ENCODE measurements around the gene FAM20B. TPM values are rescaled to one million over a fixed set of nuclear protein-coding genes. Genes with fewer than 3 reads are reported as not detected.
A peak's percentile ranks its signal among the peaks of the same experiment; 100 is the strongest.
"Not testable (repeated sequence)": the region's sequence is repeated elsewhere in the genome, so short reads cannot be mapped to it uniquely, and the experiment has no call there.

FAM20B gene
- total RNA-seq, 1 donor, result 43.1 TPM

DNA sequence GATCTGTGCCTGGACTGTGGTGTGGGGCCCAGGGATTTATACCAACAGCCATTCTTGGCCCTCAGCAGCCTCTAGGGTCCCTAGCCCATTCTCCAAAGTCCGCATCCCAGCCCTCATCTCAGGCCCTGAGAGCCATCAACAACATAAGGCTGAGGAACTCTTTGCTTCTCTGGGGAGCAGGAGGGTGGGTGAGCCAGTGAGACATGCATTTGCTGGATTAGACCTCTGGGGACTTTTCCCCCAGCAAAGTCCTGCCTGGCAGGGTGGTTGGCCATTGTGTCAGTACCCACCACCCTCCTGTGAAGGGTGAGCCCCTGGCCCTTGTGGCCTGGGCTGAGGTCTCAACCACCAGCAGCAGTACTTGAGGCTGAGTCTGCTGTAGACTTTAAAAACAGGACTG, 24.2 kb upstream of the FAM20B start:
- Histone ChIP-seq H2AFZ (ENCODE audit: low read length) (no peak overlapping the region), H3K27ac (ENCODE audit: low read depth, low read length) (no peak overlapping the region), H3K9me3 (ENCODE audit: low read depth, low read length) (no peaks in the 10 kb centered on the region), H3K4me3 (ENCODE audit: insufficient read depth, low read length) (no peak overlapping the region), H4K20me1 (ENCODE audit: insufficient read depth, low read length) (no peaks in the 10 kb centered on the region), H3K4me2 (ENCODE audit: insufficient read depth, low read length) (no peak overlapping the region), H3K27me3 (ENCODE audit: insufficient read depth, low read length) (no peaks in the 10 kb centered on the region), H3K4me1 (ENCODE audit: insufficient read depth, low read length) (peaks cover 8% of the 10 kb centered on the region), H3K79me2 (ENCODE audit: insufficient read depth, low read length) (no peaks in the 10 kb centered on the region), H3K36me3 (ENCODE audit: insufficient read depth, low read length) (no peaks in the 10 kb centered on the region)
- peak; percentile 9 for DNase-seq (ENCODE audit: insufficient read length, low spot score, missing footprints)
- TF ChIP-seq, protein P1, sequence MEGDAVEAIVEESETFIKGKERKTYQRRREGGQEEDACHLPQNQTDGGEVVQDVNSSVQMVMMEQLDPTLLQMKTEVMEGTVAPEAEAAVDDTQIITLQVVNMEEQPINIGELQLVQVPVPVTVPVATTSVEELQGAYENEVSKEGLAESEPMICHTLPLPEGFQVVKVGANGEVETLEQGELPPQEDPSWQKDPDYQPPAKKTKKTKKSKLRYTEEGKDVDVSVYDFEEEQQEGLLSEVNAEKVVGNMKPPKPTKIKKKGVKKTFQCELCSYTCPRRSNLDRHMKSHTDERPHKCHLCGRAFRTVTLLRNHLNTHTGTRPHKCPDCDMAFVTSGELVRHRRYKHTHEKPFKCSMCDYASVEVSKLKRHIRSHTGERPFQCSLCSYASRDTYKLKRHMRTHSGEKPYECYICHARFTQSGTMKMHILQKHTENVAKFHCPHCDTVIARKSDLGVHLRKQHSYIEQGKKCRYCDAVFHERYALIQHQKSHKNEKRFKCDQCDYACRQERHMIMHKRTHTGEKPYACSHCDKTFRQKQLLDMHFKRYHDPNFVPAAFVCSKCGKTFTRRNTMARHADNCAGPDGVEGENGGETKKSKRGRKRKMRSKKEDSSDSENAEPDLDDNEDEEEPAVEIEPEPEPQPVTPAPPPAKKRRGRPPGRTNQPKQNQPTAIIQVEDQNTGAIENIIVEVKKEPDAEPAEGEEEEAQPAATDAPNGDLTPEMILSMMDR (IDR thresholded peaks at IDR 0.05; ENCODE audit: extremely low read depth, low read depth, low read length), result no peak

DNA sequence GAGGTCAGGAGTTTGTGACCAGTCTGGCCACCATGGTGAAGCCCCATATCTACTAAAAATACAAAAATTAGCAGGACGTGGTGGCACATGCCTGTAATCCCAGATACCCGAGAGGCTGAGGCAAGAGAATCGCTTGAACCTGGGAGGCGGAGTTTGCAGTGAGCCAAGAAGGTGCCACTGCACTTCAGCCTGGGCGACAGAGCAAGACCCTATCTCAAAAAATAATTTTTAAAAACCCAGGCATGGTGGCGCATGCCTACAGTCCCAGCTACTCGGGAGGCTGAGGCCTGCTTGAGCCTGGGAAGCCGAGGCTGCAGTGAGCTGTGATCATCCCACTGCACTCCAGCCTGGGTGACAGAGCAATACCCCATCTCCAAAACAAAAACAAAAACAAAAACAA, 23.6 kb upstream of the FAM20B start:
- H3K79me2 ChIP-seq (ENCODE audit: insufficient read depth, low read length); H3K36me3 ChIP-seq (ENCODE audit: insufficient read depth, low read length); DNase-seq (ENCODE audit: insufficient read length, low spot score, missing footprints); H3K4me1 ChIP-seq (ENCODE audit: insufficient read depth, low read length); H3K9me3 ChIP-seq (ENCODE audit: low read depth, low read length); H3K4me3 ChIP-seq (ENCODE audit: insufficient read depth, low read length); H3K27me3 ChIP-seq (ENCODE audit: insufficient read depth, low read length); H4K20me1 ChIP-seq (ENCODE audit: insufficient read depth, low read length); H3K27ac ChIP-seq (ENCODE audit: low read depth, low read length): not testable (repeated sequence)
- Histone ChIP-seq H2AFZ (ENCODE audit: low read length) (peak overlapping the region; percentile 98), H3K4me2 (ENCODE audit: insufficient read depth, low read length) (peak overlapping the region; percentile 83)

DNA sequence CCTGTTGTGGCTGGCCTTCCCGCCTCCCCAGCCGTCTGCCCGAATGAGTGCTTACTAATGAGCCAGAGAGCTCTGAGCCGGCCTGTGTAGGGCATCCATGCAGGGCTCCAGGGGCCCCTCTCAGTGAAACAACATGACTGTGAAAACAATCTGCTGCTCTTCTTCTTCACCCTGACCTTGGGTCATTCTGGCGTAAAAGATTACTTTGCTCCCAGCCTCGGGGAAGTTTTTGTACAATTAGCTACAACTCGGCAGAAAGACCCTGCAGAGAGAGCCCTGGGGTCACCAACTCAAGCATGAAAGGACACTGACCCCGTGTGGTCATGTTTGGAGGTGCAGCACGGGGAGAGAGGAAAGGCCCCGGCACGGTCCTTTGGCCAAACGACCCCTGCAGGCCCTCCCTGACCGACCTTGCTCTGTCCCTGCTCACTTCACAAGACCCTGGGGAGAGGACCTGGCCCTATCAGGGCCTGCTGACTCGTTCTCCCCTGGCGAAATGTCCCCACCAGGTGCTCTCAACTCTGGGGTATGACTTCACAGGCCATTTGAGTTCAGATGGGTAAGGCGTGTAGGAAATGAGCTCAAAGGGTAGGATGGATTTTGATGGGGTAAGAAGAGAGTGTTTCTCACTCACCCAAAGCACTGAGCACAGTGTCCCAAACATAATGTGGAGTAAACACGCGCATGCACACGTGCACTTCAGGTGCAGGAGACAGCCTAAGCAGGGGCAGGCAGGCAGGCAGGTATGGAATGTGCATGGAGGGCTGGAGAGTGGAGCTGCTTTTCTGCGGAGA, 22.9 kb upstream of the FAM20B start:
- Histone ChIP-seq H3K27ac (ENCODE audit: low read depth, low read length) (no peak overlapping the region), H3K4me1 (ENCODE audit: insufficient read depth, low read length) (peaks cover 14% of the 10 kb centered on the region), H3K9me3 (ENCODE audit: low read depth, low read length) (no peaks in the 10 kb centered on the region), H3K79me2 (ENCODE audit: insufficient read depth, low read length) (no peaks in the 10 kb centered on the region), H2AFZ (ENCODE audit: low read length) (peak overlapping the region; percentile 98), H3K4me3 (ENCODE audit: insufficient read depth, low read length) (peak overlapping the region; percentile 45), H4K20me1 (ENCODE audit: insufficient read depth, low read length) (no peaks in the 10 kb centered on the region), H3K27me3 (ENCODE audit: insufficient read depth, low read length) (no peaks in the 10 kb centered on the region), H3K36me3 (ENCODE audit: insufficient read depth, low read length) (no peaks in the 10 kb centered on the region), H3K4me2 (ENCODE audit: insufficient read depth, low read length) (peak overlapping the region; percentile 83)
- DNase-seq (ENCODE audit: insufficient read length, low spot score, missing footprints), result peak; percentile 42
- TF ChIP-seq, protein P1 (IDR thresholded peaks at IDR 0.05; ENCODE audit: extremely low read depth, low read depth, low read length), result peak; percentile 95

DNA sequence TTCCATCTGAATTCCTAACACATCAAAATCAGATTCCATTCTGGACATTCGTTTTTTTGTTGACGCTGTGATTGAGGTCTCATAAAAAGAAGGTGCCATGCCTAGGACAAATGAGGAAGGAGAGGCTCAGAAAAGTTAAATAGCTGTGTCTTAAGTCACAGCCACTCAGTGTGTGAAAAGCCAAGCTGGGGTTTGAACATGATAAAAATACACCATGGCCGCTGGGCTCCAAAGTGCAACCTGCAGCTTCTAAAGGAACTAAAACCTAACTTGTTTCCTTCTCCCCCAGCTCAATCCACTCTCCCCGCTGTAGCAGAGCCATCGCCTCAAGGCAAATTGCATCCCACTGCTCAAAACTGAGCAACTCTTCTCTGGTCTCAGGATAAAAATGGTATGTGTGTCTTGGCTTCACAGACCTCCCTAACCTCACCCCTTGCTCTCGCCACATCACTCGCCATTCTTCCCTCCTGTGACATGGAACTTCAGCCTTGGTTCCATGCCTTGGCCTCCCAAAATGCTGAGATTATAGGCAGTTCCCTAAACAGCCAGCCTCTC, 22.1 kb upstream of the FAM20B start:
- TF ChIP-seq, protein P1 (IDR thresholded peaks at IDR 0.05; ENCODE audit: extremely low read depth, low read depth, low read length), result no peak
- H3K9me3 ChIP-seq (ENCODE audit: low read depth, low read length), result no peaks in the 10 kb centered on the region
- H3K4me1 ChIP-seq (ENCODE audit: insufficient read depth, low read length), result peaks cover 18% of the 10 kb centered on the region
- no peak overlapping the region for H3K4me2 ChIP-seq (ENCODE audit: insufficient read depth, low read length)
- H3K79me2 ChIP-seq (ENCODE audit: insufficient read depth, low read length), result no peaks in the 10 kb centered on the region
- no peak overlapping the region for H3K27ac ChIP-seq (ENCODE audit: low read depth, low read length)
- H3K27me3 ChIP-seq (ENCODE audit: insufficient read depth, low read length), result no peaks in the 10 kb centered on the region
- H2AFZ ChIP-seq (ENCODE audit: low read length), result no peak overlapping the region
- no peaks in the 10 kb centered on the region for H3K36me3 ChIP-seq (ENCODE audit: insufficient read depth, low read length)
- DNase-seq (ENCODE audit: insufficient read length, low spot score, missing footprints), result peak; percentile 3
- H4K20me1 ChIP-seq (ENCODE audit: insufficient read depth, low read length), result no peaks in the 10 kb centered on the region
- no peak overlapping the region for H3K4me3 ChIP-seq (ENCODE audit: insufficient read depth, low read length)
